Tibial artery (tissue), 4 donors: ENCODE results near the gene LGALS7.
A peak's percentile ranks its signal among the peaks of the same experiment; 100 is the strongest.

ENCODE experiments used
- DNase-seq, 2 donors: peaks; one replicate each; pipeline ENCODE4 v3.0.0-alpha.2; 2019
- H3K27ac ChIP-seq, 2 donors: fragments of 200-600 bp; sonication (generic) in 1 of 2; 1 replicate in 1 of 2; 2 replicates in 1 of 2; pipeline ENCODE4 v1.5.1; 2018 to 2019; ENCODE audit warnings: mild to moderate bottlenecking in 1 of 2
- H3K27me3 ChIP-seq, 2 donors: fragments of 200-600 bp; sonication (generic) in 1 of 2; one replicate each; pipeline versions ENCODE4 v1.5.1 to v1.6.0; 2016 to 2019
- H3K36me3 ChIP-seq, 3 donors: fragments of 200-600 bp; sonication (generic) in 2 of 3; one replicate each; pipeline ENCODE4 v1.5.1; 2016 to 2019; ENCODE audit warnings: mild to moderate bottlenecking in 2 of 3
- H3K4me1 ChIP-seq, 4 donors: fragments of 200-600 bp; sonication (generic) in 2 of 4; 1 replicate in 3 of 4; 2 replicates in 1 of 4; pipeline ENCODE4 v1.5.1; 2016 to 2019
- H3K4me3 ChIP-seq, 2 donors: fragments of 200-600 bp; sonication (generic) in 1 of 2; 1 replicate in 1 of 2; 2 replicates in 1 of 2; pipeline ENCODE4 v1.5.1; 2018 to 2019; ENCODE audit warnings: mild to moderate bottlenecking in 2 of 2
- H3K9me3 ChIP-seq, 3 donors: fragments of 200-600 bp; sonication (generic) in 1 of 3; one replicate each; pipeline ENCODE4 v1.5.1; 2016 to 2019
- CTCF ChIP-seq, 2 experiments: fragments of 200-600 bp in 1 of 2; fragments of 450-650 bp in 1 of 2; IDR thresholded peaks; one replicate each; pipeline ENCODE4 v1.5.1; 2017 to 2019; ENCODE audit warnings: antibody characterized with exemption in 2 of 2, mild to moderate bottlenecking in 1 of 2, moderate library complexity in 1 of 2
- intact Hi-C: fragments of 100-400 bp; cut with DNase I; formaldehyde crosslinking; loops from one replicate; pipeline ENCODE4 v1.15.0; 2023; ENCODE audit warnings: low total_unique reads

LGALS7 gene

GRCh38 chr19:38725469-38726283 is 47.6 kb downstream of the LGALS7 start:
- TF ChIP-seq CTCF (IDR thresholded peaks at IDR 0.05), result no peak
- Histone ChIP-seq H3K4me1 (peaks cover 0 to 68% (median 38%) of the 10 kb centered on the region in 4 donors), H3K27me3 (no peaks in the 10 kb centered on the region), H3K27ac (peak overlapping the region; percentile 72 to 91), H3K4me3 (no peak overlapping the region), H3K36me3 (peaks cover 91 to 100% (median 94%) of the 10 kb centered on the region in 3 donors), H3K9me3 (no peaks in the 10 kb centered on the region)
- DNase-seq, result no peak
- intact Hi-C loops, result loop anchor here (5.0 kb wide), 1 partner anchor 78 kb away; the partner anchor contains the start of gene ACTN4

- Histone ChIP-seq H3K27ac (peak overlapping the region; percentile 72 to 91), H3K4me3 (no peak overlapping the region), H3K4me1 (peaks cover 12 to 82% (median 52%) of the 10 kb centered on the region in 4 donors), H3K36me3 (peaks cover 87 to 98% (median 94%) of the 10 kb centered on the region in 3 donors), H3K27me3 (no peaks in the 10 kb centered on the region), H3K9me3 (no peaks in the 10 kb centered on the region)
- intact Hi-C loops, result no loop called here
- no peak for DNase-seq
- TF ChIP-seq CTCF (IDR thresholded peaks at IDR 0.05), result no peak
Measured at GRCh38 chr19:38723990-38724854, 49.1 kb downstream of the LGALS7 start.

- no peaks in the 10 kb centered on the region for H3K27me3 ChIP-seq
- no peaks in the 10 kb centered on the region for H3K9me3 ChIP-seq
- no peak for TF ChIP-seq CTCF (IDR thresholded peaks at IDR 0.05)
- peak overlapping the region; percentile 72 to 91 for H3K27ac ChIP-seq
- H3K4me1 ChIP-seq, result peaks cover 12 to 89% (median 54%) of the 10 kb centered on the region in 4 donors
- no peak overlapping the region for H3K4me3 ChIP-seq
- DNase-seq, result no peak
- H3K36me3 ChIP-seq, result peaks cover 83 to 98% (median 94%) of the 10 kb centered on the region in 3 donors
- intact Hi-C loops, result no loop called here
Measured at GRCh38 chr19:38723606-38723965, 49.7 kb downstream of the LGALS7 start.

DNA sequence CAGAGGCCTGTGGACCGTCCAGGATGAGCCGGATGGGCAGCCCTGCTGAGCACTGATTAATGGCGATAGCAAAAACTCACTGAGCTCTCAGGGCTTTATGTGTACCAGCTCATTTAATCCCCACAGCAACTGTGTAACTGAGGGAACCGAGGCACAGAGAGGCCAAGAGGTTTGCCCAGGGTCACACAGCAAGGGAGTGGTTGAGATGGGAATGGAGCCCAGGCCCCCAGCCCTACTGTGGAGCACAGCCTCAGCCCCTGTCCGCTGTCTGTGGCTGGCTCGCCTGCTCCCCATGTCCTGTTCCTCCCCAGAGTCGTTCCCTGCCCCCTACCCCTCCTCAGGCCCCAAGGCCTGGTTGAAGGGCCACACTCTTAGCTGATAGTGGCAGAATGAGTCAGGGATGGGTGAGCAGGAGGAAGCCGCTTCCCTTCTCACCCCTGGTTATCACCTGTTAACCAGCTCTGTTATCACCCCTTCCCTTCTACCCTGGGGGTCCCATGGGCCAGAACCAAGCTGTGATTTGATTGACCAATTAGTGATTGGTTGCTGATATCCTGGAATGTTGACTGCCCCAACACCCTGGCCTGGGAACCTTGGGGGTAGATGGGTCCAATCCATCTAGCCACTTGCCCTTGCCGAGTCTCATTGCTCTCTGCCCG is 50.2 kb downstream of the LGALS7 start:
- DNase-seq, result no peak
- TF ChIP-seq CTCF (IDR thresholded peaks at IDR 0.05), result no peak
- intact Hi-C loops, result no loop called here
- H3K27ac ChIP-seq, result peak overlapping the region; percentile 72 to 91
- H3K4me1 ChIP-seq, result peaks cover 12 to 90% (median 55%) of the 10 kb centered on the region in 4 donors
- no peaks in the 10 kb centered on the region for H3K27me3 ChIP-seq
- no peak overlapping the region for H3K4me3 ChIP-seq
- H3K9me3 ChIP-seq, result no peaks in the 10 kb centered on the region
- H3K36me3 ChIP-seq, result peaks cover 87 to 98% (median 94%) of the 10 kb centered on the region in 3 donors

DNA sequence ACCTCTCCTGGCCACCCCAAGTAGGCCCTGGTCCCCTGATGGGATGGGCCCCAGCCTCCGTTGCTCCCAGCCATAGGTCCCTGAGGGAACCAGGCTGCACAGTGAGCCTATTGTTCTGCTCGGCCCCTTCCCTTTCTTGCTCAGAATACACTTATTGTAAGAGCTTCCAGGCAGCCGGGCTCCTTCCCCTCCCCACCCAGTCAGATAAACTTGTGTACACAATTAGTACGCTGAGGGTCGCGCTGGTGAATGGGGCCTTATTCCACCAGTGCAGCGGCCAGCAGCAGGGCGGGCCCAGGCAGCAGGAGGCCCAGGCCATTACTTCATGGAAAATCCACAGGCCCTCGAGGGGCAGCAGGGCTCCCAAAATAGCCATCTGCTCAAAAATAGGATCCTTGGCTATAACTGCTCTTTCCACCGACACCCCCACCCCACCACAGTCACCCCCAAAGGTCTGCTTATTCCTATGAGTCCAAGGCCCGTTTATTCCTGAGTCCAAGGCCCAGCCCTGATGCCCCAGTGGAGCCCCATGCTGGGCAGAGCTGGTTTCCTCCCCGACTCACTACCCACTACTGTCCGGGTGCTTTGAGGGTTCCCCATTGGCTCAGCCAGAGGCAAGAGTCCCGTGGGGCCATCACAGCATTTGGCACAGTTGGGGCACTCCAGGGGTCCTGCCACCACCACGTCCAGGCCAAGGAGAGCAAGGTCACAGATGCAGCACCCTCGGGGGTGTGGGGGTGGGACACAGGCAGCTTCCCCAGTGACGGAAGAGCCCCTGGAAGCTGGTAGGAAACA is 51.1 kb downstream of the LGALS7 start:
- H3K36me3 ChIP-seq, result peaks cover 88 to 98% (median 94%) of the 10 kb centered on the region in 3 donors
- H3K9me3 ChIP-seq, result no peaks in the 10 kb centered on the region
- no peak overlapping the region for H3K4me3 ChIP-seq
- DNase-seq, result no peak
- intact Hi-C loops, result no loop called here
- peak overlapping the region; percentile 72 to 91 for H3K27ac ChIP-seq
- no peak for TF ChIP-seq CTCF (IDR thresholded peaks at IDR 0.05)
- no peaks in the 10 kb centered on the region for H3K27me3 ChIP-seq
- peaks cover 12 to 88% (median 51%) of the 10 kb centered on the region in 4 donors for H3K4me1 ChIP-seq
